Gastroesophageal sphincter (tissue), 3 donors: ENCODE results near the gene MAP2K2.
"Not testable (repeated sequence)": the region's sequence is repeated elsewhere in the genome, so short reads cannot be mapped to it uniquely, and the experiment has no call there.

Source experiments
- CTCF ChIP-seq, 4 experiments: fragments of 200-600 bp in 2 of 4; fragments of 450-650 bp in 2 of 4; sonication (generic) in 1 of 4; IDR thresholded peaks; one replicate each; pipeline ENCODE4 v1.5.1; 2017 to 2019; ENCODE audit warnings: antibody characterized with exemption in 4 of 4, mild to moderate bottlenecking in 2 of 4, moderate library complexity in 2 of 4
- POLR2A ChIP-seq, 2 donors: fragments of 450-650 bp; IDR thresholded peaks; one replicate each; pipeline ENCODE4 v1.6.1; 2017; ENCODE audit warnings: antibody characterized with exemption in 2 of 2, mild to moderate bottlenecking in 2 of 2, moderate library complexity in 1 of 2
- POLR2AphosphoS5 ChIP-seq: sonication (generic); formaldehyde crosslinking; IDR thresholded peaks from one replicate; pipeline ENCODE4 v1.6.1; 2017; ENCODE audit warnings: antibody characterized with exemption

GRCh38 chr19:4129050-4129449, 5.1 kb upstream of the MAP2K2 start:
- TF ChIP-seq CTCF (IDR thresholded peaks at IDR 0.05); POLR2AphosphoS5; POLR2A (IDR thresholded peaks at IDR 0.05): not testable (repeated sequence)
